Ramos (cell line): ENCODE measurements around the gene TRIP13.

Experiments
- in situ Hi-C: fragments of 300-500 bp; cut with MboI; formaldehyde crosslinking; loops from one replicate; pipeline ENCODE4 v1.14.3; 2022; ENCODE audit warnings: low sequenced_read_pairs; ENCODE audit not compliant: unreplicated experiment

Gene TRIP13

GRCh38 chr5:888638-889035 lies 4.0 kb upstream of the TRIP13 start:
- in situ Hi-C loops = no loop called here

DNA sequence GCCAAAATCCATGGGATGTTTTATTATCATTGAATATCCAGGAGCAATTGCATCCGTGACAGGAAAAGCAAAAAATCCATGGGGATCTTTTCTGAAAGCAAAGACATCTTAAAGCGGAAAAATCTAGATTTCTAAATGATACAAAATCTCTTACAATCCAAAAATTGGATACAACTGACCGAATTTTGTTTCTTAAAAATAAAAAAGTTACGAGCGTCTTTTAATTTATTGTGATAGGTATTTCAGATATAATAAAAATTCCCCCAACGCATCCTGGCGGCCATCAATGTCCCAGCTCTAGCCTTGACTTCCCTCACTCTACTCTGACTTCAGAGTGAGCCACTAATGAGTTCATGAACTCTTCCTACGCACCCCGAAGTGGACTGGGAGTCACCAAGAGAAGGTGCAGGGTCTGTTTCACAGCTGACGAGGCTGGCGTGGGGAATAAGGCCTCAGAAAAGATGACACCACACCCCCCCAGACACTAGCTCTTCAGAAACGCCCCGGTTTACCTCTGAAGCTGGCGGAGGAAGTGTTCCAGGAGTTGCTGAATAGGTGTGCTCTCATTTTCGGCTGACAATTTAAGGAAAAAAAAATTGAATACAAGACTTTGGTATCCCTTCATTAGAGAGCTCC lies 3.5 kb upstream of the TRIP13 start:
- in situ Hi-C loops = no loop called here

DNA sequence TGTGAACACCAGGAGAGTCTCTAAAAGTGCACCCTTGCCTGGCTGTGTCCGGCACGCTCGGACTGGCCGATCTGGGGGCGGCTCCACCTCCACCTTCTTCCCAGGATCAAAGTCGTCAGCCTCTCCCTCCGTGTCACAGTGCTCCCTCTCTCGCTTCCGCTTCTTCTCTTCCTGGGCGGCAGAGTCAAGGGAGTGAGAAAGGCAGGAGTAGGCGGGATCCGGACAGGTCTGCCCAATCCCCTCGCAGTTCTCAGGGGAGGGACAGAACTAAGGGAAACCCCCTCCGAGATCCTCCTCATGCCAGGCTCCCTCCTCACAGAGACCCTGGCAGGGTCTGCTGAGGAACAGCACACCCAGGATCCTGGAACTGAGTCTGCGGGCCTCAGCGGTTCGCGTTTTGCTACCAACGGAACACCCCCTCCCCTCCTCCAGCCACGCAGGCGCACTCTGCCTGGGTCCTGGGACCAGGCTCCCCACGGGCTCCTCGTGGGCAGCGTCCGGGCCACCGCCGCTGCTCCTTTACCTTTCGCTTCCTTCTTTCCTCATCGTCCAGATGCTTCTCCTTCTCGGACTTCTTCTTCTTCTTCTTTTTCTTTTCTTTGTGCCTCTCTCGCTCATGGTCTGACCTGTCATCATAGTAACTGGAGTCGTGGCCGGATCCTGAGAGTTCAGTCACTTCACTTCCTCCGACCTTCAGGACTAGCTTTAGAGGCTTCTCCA lies 1.4 kb upstream of the TRIP13 start:
- in situ Hi-C loops = no loop called here

DNA sequence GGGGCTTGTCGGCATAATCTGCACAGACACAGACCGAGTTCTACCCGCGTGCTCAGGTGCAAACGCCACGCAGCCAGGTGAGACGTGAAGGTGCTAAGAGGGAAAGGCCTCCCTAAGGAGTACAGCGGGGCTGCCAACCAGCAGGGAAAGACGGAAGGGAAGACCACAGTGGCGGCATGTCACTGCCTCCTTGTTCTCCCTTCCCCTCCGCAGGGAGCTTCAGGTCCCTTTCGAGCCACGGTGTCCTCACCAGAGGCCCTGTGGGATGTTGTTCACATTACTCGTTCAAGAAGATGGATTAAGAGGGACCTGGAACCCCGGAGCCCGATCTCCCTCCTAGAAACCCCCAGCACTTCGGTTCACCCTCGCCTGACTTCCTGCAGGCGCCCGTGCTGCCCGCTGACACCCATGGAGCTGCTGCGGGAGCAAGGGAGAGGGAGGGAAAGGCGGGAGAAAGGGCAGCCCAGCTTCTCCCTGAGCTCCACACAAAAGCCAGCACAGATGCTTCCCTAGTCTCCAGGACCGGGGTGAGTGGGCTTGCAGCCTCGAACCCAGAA lies 769 bp upstream of the TRIP13 start:
- in situ Hi-C loops = no loop called here

DNA sequence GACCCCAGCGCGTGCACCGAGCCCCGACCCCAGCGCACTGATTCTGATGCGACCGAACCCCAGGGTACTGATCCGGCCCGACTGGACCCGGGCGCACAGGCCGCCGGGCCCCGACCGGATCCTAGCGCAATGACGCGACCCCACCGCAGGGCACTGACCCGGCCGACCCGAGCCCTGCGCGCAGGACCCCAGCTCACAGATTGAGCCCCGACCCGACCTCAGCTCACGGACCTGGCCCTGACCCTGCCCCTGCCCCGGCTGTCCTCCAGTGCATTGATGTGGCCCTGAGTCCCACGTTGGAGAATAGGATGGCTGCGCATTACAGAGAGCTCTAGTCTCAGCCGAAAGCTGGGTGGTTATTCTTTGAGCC lies 438 bp downstream of the TRIP13 start:
- in situ Hi-C loops = no loop called here

- in situ Hi-C loops = no loop called here
These were observed 1.0 kb downstream of the TRIP13 start for GRCh38 chr5:893711-894110.

DNA sequence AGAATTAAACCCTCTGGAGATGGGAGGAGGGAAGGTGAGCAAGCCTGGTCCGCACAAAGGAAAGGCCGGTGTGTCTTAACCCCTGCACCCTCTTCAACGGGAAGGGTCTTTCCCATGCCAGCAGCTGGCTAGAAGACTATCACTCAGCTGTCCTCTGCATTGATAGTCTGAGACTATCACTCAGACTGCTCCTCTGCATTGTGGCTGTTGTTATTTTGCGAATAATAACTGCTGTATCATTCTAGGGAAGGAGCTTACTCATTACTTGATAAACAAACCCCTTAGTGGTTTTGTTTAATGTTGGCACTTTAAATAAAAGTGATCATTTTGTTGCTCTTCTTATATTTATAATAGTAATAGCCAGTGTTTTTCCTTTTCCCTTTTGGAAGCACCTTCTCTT lies 8.1 kb downstream of the TRIP13 start:
- in situ Hi-C loops = loop anchor here (10.0 kb wide), 1 partner anchor 236 kb away; no protein-coding TSS in a partner anchor

GRCh38 chr5:902129-902916 lies 9.6 kb downstream of the TRIP13 start:
- in situ Hi-C loops = loop anchor here (10.0 kb wide), 1 partner anchor 238 kb away; no protein-coding TSS in a partner anchor

- in situ Hi-C loops = loop anchor here (10.0 kb wide), 1 partner anchor 239 kb away; no protein-coding TSS in a partner anchor
These were observed 11.0 kb downstream of the TRIP13 start for GRCh38 chr5:903756-904096.

- in situ Hi-C loops = loop anchor here (10.0 kb wide), 1 partner anchor 240 kb away; no protein-coding TSS in a partner anchor
These were observed 12.5 kb downstream of the TRIP13 start for GRCh38 chr5:905139-905642.

DNA sequence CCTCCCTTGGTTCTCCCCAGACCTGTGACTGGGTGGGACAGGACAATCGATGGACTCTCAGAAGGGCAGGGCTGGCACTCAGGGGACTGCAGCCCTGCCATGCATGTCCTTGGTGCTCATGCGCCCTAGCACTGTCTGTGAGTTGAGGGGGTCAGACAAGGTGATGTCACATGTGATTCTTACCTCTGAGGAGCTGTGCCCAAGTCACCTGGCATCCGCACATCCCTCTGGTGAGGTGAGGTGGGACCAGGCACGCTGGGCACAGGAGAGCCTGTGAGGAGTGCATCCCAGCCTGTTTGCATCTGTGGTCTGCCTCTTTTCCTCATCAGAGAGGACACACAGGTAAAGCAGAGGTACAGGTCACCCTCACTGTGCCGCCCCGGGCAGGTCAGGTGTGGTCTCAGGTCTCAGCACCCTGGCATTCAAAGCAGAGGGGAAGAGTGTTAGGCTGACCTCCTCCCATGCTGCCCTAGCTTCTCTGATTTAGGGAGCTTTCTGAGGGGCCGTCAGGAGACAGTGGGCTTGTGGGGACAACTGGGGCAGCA lies 14.8 kb downstream of the TRIP13 start:
- in situ Hi-C loops = loop anchor here (10.0 kb wide), 1 partner anchor 243 kb away; no protein-coding TSS in a partner anchor

- in situ Hi-C loops = loop anchor here (10.0 kb wide), 1 partner anchor 243 kb away; no protein-coding TSS in a partner anchor
These were observed 15.5 kb downstream of the TRIP13 start for GRCh38 chr5:908172-908571.

DNA sequence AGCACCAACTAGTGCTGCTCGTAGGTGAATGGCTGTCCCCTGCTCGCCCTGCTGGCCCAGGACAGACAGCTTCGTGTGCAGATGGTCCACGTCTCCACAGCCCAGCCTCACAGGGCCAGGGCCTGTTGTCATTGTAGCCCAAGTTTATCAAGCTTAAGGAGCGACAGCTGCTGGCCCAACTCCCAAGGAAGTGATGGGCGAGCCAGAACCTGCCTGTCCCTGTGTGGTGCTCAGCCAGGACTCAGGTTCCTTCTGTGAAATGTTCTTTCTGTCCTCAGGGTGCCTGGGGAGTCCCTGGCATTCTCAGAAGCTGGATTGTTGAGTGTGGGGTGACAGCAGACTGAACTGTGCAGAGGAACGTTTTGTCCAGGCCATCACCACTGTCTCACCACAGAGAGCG lies 16.4 kb downstream of the TRIP13 start:
- in situ Hi-C loops = loop anchor here (10.0 kb wide), 1 partner anchor 244 kb away; no protein-coding TSS in a partner anchor

DNA sequence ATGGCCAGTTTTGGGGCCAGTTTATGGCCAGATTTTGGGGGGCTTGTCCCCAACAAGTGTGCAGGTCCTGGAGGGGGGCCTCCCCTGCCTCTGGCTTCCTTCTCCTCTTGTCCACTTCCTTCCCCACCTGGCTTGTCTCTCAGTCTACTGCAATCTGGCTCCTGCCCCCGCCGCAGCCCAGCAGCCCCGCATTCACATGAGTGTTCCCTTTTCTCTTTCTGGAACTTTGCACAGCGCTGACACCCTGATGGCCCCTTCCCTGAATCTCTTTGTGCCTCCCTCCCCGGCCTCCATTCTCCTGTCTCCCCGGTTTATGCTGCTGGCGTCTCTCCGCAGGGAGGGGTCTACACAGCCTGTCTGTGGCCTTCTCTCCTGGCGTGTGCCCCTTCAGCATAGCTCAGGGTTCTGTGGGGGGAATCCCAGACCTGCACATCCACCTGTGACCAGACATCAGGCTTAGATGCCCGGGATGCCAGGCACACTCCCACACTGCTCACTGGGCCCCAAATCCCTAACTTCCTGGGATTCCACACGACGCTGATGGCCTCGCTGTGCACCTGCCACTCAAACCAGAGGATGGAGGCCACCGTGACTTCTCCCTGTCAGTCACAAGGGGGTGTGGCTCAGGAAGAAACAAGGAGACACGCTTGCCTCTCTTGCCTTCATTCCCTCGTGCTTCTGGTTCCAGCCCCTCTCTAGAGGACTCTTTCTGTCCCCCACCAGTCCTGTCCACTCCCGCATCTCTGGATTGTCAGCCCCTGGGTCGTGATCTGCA lies 17.5 kb downstream of the TRIP13 start:
- in situ Hi-C loops = loop anchor here (10.0 kb wide), 1 partner anchor 245 kb away; no protein-coding TSS in a partner anchor

DNA sequence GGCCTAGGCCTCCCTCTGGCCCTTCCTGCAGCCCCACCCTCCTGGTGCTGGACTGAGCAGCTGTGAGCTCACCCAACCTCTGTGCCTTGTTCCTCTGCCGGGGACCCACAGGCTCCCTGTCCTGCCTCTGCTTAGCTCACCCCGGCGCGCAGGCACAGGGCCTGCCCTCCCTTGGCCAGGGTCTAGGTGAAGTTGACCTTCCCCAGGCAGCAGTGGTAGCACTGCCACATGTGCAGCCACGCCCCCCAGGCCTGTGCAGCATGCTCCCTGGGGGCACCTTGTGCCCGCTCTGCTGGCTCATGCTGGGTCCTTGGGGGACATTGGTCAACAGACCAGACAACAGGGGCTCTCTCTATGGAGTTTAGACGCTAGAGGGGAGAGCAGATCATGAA lies 18.1 kb downstream of the TRIP13 start:
- in situ Hi-C loops = no loop called here

DNA sequence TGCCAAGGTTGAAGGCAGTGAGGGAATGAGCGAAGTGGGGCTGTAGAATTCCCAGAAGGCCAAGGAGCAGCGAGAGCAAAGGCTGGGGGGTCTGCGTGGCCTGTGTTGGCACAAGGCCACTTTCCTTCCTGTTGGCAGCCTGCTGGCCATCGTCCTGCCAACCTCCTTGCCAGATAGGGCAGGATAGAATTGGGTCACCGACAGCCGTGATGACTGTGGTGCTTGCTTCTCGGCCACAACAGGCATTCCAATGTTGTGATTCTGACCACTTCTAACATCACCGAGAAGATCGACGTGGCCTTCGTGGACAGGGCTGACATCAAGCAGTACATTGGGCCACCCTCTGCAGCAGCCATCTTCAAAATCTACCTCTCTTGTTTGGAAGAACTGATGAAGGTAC lies 18.9 kb downstream of the TRIP13 start:
- in situ Hi-C loops = no loop called here

- in situ Hi-C loops = no loop called here
These were observed 19.8 kb downstream of the TRIP13 start for GRCh38 chr5:912280-913091.

- in situ Hi-C loops = no loop called here
These were observed 21.5 kb downstream of the TRIP13 start for GRCh38 chr5:914174-914573.

GRCh38 chr5:914612-915011 lies 21.9 kb downstream of the TRIP13 start:
- in situ Hi-C loops = no loop called here
